ENCODE results near the gene RRP1B. TPM values are rescaled to one million over a fixed set of nuclear protein-coding genes. Genes with fewer than 3 reads are reported as not detected.
"Not testable (repeated sequence)": the region's sequence is repeated elsewhere in the genome, so short reads cannot be mapped to it uniquely, and the experiment has no call there.

Gene RRP1B
- total RNA-seq (10 to 100 TPM; 10.5 to 12.5 (median 11.5) TPM), polyA plus RNA-seq (4.7 TPM)
- long read RNA-seq, donor 1, partial matches to known transcripts: 10 of 11 reads
- long read RNA-seq, donor 1, other reads (novel, unspliced or antisense): 1 of 11 reads
- long read RNA-seq, donor 2, partial matches to known transcripts: 4 of 4 reads
- long read RNA-seq, donor 2, other reads (novel, unspliced or antisense): 0 of 4 reads
- long read RNA-seq, donor 3, partial matches to known transcripts: 26 of 26 reads
- long read RNA-seq, donor 3, other reads (novel, unspliced or antisense): 0 of 26 reads
- long read RNA-seq, donor 4, partial matches to known transcripts: 5 of 5 reads
- long read RNA-seq, donor 4, other reads (novel, unspliced or antisense): 0 of 5 reads

- 6% methylated on average over 92 of the region's 92 CpGs for WGBS
- H3K4me1 ChIP-seq (ENCODE audit: control insufficient read depth, insufficient read depth, low read length): peaks cover 4% of the 10 kb centered on the region
- ATAC-seq (peak; percentile 88 to 95), DNase-seq (peak; percentile 84 to 96 (median 94))
- intact Hi-C loops (cut with DNase I): loop anchor here in 1 of 4 donors (10.0 kb wide), 2 partner anchors 305 to 345 kb away; no protein-coding TSS in a partner anchor
- H3K9me3 ChIP-seq (ENCODE audit: control insufficient read depth, low read length): no peaks in the 10 kb centered on the region
- peak within 1 kb of the TSS; percentile 78 for H3K27ac ChIP-seq (ENCODE audit: low read length)
- no peaks in the 10 kb centered on the region for H3K27me3 ChIP-seq (ENCODE audit: control insufficient read depth, insufficient read depth)
- H3K4me3 ChIP-seq (ENCODE audit: low read length): peak within 1 kb of the TSS; percentile 72
Measured at GRCh38 chr21:43659136-43660000, at the start of gene RRP1B, which contains the start of gene HSF2BP. Gene RRP1B (plus strand): TSS chr21:43659560. CDS start chr21:43659665, 105 bp downstream. Gene HSF2BP (minus strand): TSS chr21:43659488. CDS start chr21:43658096, 1,392 bp downstream.

- intact Hi-C loops (cut with DNase I): no loop called here
- no peak overlapping the region for H3K27ac ChIP-seq (ENCODE audit: low read length)
Measured at GRCh38 chr21:43611598-43612369, 47.6 kb upstream of the RRP1B start.

GRCh38 chr21:43613755-43614638, 45.4 kb upstream of the RRP1B start:
- H3K27ac ChIP-seq (ENCODE audit: low read length): no peak overlapping the region
- H3K4me1 ChIP-seq (ENCODE audit: control insufficient read depth, insufficient read depth, low read length): peaks cover 5% of the 10 kb centered on the region
- DNase-seq (no peak), ATAC-seq (no peak)
- no peaks in the 10 kb centered on the region for H3K9me3 ChIP-seq (ENCODE audit: control insufficient read depth, low read length)
- H3K4me3 ChIP-seq (ENCODE audit: low read length): no peak overlapping the region
- no peaks in the 10 kb centered on the region for H3K27me3 ChIP-seq (ENCODE audit: control insufficient read depth, insufficient read depth)
- WGBS: 73% methylated on average over 8 of the region's 8 CpGs
- intact Hi-C loops (cut with DNase I): no loop called here

More at GRCh38 chr21:43611598-43612369, 47.6 kb upstream of the RRP1B start:
- DNase-seq: peak; percentile 71 to 89 (median 86)
- Histone ChIP-seq H3K4me1 (ENCODE audit: control insufficient read depth, insufficient read depth, low read length) (peaks cover 5% of the 10 kb centered on the region), H3K9me3 (ENCODE audit: control insufficient read depth, low read length) (no peaks in the 10 kb centered on the region), H3K27me3 (ENCODE audit: control insufficient read depth, insufficient read depth) (no peaks in the 10 kb centered on the region), H3K4me3 (ENCODE audit: low read length) (no peak overlapping the region)
- ATAC-seq: peak; percentile 77 to 89
- 42% methylated on average over 8 of the region's 8 CpGs for WGBS

GRCh38 chr21:43614839-43615238, 44.5 kb upstream of the RRP1B start:
- no peaks in the 10 kb centered on the region for H3K4me1 ChIP-seq (ENCODE audit: control insufficient read depth, insufficient read depth, low read length)
- no peak overlapping the region for H3K4me3 ChIP-seq (ENCODE audit: low read length)
- DNase-seq (no peak), ATAC-seq (no peak)
- no peaks in the 10 kb centered on the region for H3K27me3 ChIP-seq (ENCODE audit: control insufficient read depth, insufficient read depth)
- H3K27ac ChIP-seq (ENCODE audit: low read length): no peak overlapping the region
- peaks cover 2% of the 10 kb centered on the region for H3K9me3 ChIP-seq (ENCODE audit: control insufficient read depth, low read length)
- 75% methylated on average over 5 of the region's 5 CpGs for WGBS
- intact Hi-C loops (cut with DNase I): no loop called here

GRCh38 chr21:43616861-43617260, 42.5 kb upstream of the RRP1B start:
- ATAC-seq; H3K4me3 ChIP-seq (ENCODE audit: low read length); DNase-seq; H3K27ac ChIP-seq (ENCODE audit: low read length); H3K27me3 ChIP-seq (ENCODE audit: control insufficient read depth, insufficient read depth); H3K9me3 ChIP-seq (ENCODE audit: control insufficient read depth, low read length); H3K4me1 ChIP-seq (ENCODE audit: control insufficient read depth, insufficient read depth, low read length); intact Hi-C loops (cut with DNase I): not testable (repeated sequence)
- 73% methylated on average over 3 of the region's 3 CpGs for WGBS

GRCh38 chr21:43618940-43619339, 40.4 kb upstream of the RRP1B start:
- WGBS: 98% methylated on average over 4 of the region's 4 CpGs
- Histone ChIP-seq H3K27me3 (ENCODE audit: control insufficient read depth, insufficient read depth) (no peaks in the 10 kb centered on the region), H3K9me3 (ENCODE audit: control insufficient read depth, low read length) (peaks cover 2% of the 10 kb centered on the region), H3K4me1 (ENCODE audit: control insufficient read depth, insufficient read depth, low read length) (no peaks in the 10 kb centered on the region), H3K27ac (ENCODE audit: low read length) (no peak overlapping the region), H3K4me3 (ENCODE audit: low read length) (no peak overlapping the region)
- no peak for DNase-seq
- no peak for ATAC-seq
- intact Hi-C loops (cut with DNase I): no loop called here

- WGBS: 93% methylated on average over 4 of the region's 4 CpGs
- Histone ChIP-seq H3K27me3 (ENCODE audit: control insufficient read depth, insufficient read depth) (no peaks in the 10 kb centered on the region), H3K4me3 (ENCODE audit: low read length) (no peak overlapping the region), H3K9me3 (ENCODE audit: control insufficient read depth, low read length) (peaks cover 2% of the 10 kb centered on the region), H3K4me1 (ENCODE audit: control insufficient read depth, insufficient read depth, low read length) (no peaks in the 10 kb centered on the region), H3K27ac (ENCODE audit: low read length) (no peak overlapping the region)
- ATAC-seq (no peak), DNase-seq (no peak)
- intact Hi-C loops (cut with DNase I): no loop called here
Measured at GRCh38 chr21:43619344-43619743, 40.0 kb upstream of the RRP1B start.

GRCh38 chr21:43619856-43620255, 39.5 kb upstream of the RRP1B start:
- intact Hi-C loops (cut with DNase I): no loop called here
- ATAC-seq (no peak), DNase-seq (no peak)
- H3K4me1 ChIP-seq (ENCODE audit: control insufficient read depth, insufficient read depth, low read length): no peaks in the 10 kb centered on the region
- 89% methylated on average over 4 of the region's 4 CpGs for WGBS
- H3K4me3 ChIP-seq (ENCODE audit: low read length): no peak overlapping the region
- H3K27ac ChIP-seq (ENCODE audit: low read length): no peak overlapping the region
- H3K27me3 ChIP-seq (ENCODE audit: control insufficient read depth, insufficient read depth): no peaks in the 10 kb centered on the region
- peaks cover 2% of the 10 kb centered on the region for H3K9me3 ChIP-seq (ENCODE audit: control insufficient read depth, low read length)

GRCh38 chr21:43622796-43623195, 36.6 kb upstream of the RRP1B start:
- no peaks in the 10 kb centered on the region for H3K4me1 ChIP-seq (ENCODE audit: control insufficient read depth, insufficient read depth, low read length)
- H3K4me3 ChIP-seq (ENCODE audit: low read length): no peak overlapping the region
- 83% methylated on average over 2 of the region's 2 CpGs for WGBS
- intact Hi-C loops (cut with DNase I): no loop called here
- no peak overlapping the region for H3K27ac ChIP-seq (ENCODE audit: low read length)
- peaks cover 2% of the 10 kb centered on the region for H3K9me3 ChIP-seq (ENCODE audit: control insufficient read depth, low read length)
- H3K27me3 ChIP-seq (ENCODE audit: control insufficient read depth, insufficient read depth): no peaks in the 10 kb centered on the region
- ATAC-seq: no peak
- no peak for DNase-seq

- intact Hi-C loops (cut with DNase I): no loop called here
- no peaks in the 10 kb centered on the region for H3K4me1 ChIP-seq (ENCODE audit: control insufficient read depth, insufficient read depth, low read length)
- no peaks in the 10 kb centered on the region for H3K27me3 ChIP-seq (ENCODE audit: control insufficient read depth, insufficient read depth)
- 95% methylated on average over 2 of the region's 2 CpGs for WGBS
- H3K9me3 ChIP-seq (ENCODE audit: control insufficient read depth, low read length): peaks cover 2% of the 10 kb centered on the region
- no peak for ATAC-seq
- no peak overlapping the region for H3K27ac ChIP-seq (ENCODE audit: low read length)
- no peak for DNase-seq
- no peak overlapping the region for H3K4me3 ChIP-seq (ENCODE audit: low read length)
Measured at GRCh38 chr21:43623588-43623987, 35.8 kb upstream of the RRP1B start.

Measured in right cardiac atrium (tissue), 5 donors.